Measurements from ENCODE around the gene COL26A1.

The COL26A1 gene

GRCh38 chr7:101373812-101374614 lies 11.3 kb downstream of the COL26A1 start:
- no peak for DNase-seq (ENCODE audit: low spot score)

GRCh38 chr7:101374990-101375389 lies 12.3 kb downstream of the COL26A1 start:
- no peak for DNase-seq (ENCODE audit: low spot score)

GRCh38 chr7:101376601-101377000 lies 13.9 kb downstream of the COL26A1 start:
- DNase-seq (ENCODE audit: low spot score) = no peak

- no peak for DNase-seq (ENCODE audit: low spot score)
Observed at GRCh38 chr7:101377189-101377736, 14.6 kb downstream of the COL26A1 start.

GRCh38 chr7:101378751-101379174 lies 16.1 kb downstream of the COL26A1 start:
- no peak for DNase-seq (ENCODE audit: low spot score)

GRCh38 chr7:101379302-101379701 lies 16.6 kb downstream of the COL26A1 start:
- DNase-seq (ENCODE audit: low spot score) = no peak

- DNase-seq (ENCODE audit: low spot score) = no peak
Observed at GRCh38 chr7:101381549-101382111, 19.0 kb downstream of the COL26A1 start.

- DNase-seq (ENCODE audit: low spot score) = no peak
Observed at GRCh38 chr7:101382937-101383336, 20.3 kb downstream of the COL26A1 start.

GRCh38 chr7:101386177-101386557 lies 23.5 kb downstream of the COL26A1 start:
- DNase-seq (ENCODE audit: low spot score) = no peak

- no peak for DNase-seq (ENCODE audit: low spot score)
Observed at GRCh38 chr7:101386558-101387231, 24.0 kb downstream of the COL26A1 start.

GRCh38 chr7:101390901-101391301 lies 28.2 kb downstream of the COL26A1 start:
- no peak for DNase-seq (ENCODE audit: low spot score)

GRCh38 chr7:101391991-101392390 lies 29.3 kb downstream of the COL26A1 start:
- DNase-seq (ENCODE audit: low spot score) = no peak

GRCh38 chr7:101393865-101394264 lies 31.2 kb downstream of the COL26A1 start:
- no peak for DNase-seq (ENCODE audit: low spot score)

- no peak for DNase-seq (ENCODE audit: low spot score)
Observed at GRCh38 chr7:101395376-101395775, 32.7 kb downstream of the COL26A1 start.

- no peak for DNase-seq (ENCODE audit: low spot score)
Observed at GRCh38 chr7:101397243-101397642, 34.6 kb downstream of the COL26A1 start.

GRCh38 chr7:101397770-101398324 lies 35.2 kb downstream of the COL26A1 start:
- DNase-seq (ENCODE audit: low spot score) = no peak

GRCh38 chr7:101398396-101399289 lies 36.0 kb downstream of the COL26A1 start:
- no peak for DNase-seq (ENCODE audit: low spot score)

GRCh38 chr7:101399759-101400158 lies 37.1 kb downstream of the COL26A1 start:
- no peak for DNase-seq (ENCODE audit: low spot score)

GRCh38 chr7:101400751-101401150 lies 38.1 kb downstream of the COL26A1 start:
- DNase-seq (ENCODE audit: low spot score) = no peak

- no peak for DNase-seq (ENCODE audit: low spot score)
Observed at GRCh38 chr7:101401390-101402080, 38.9 kb downstream of the COL26A1 start.

Data from hematopoietic multipotent progenitor cell treated with erythropoietin and hydrocortisone succinate and interleukin-3 and kit ligand, for 17 days (in vitro differentiated cells).